SH-SY5Y (cell line): Measurements from ENCODE around the gene MAPT.

Experiments used
- GATA2 ChIP-seq: IDR thresholded peaks from 2 replicates; pipeline ENCODE4 v1.6.1; 2011; ENCODE audit warnings: mild to moderate bottlenecking, low read depth, low read length
- GATA3 ChIP-seq: IDR thresholded peaks from 2 replicates; pipeline ENCODE4 v1.6.1; 2011; ENCODE audit warnings: low read depth, mild to moderate bottlenecking, low read length, moderate library complexity

GRCh38 chr17:45940293-45940692 lies 45.9 kb downstream of the MAPT start:
- TF ChIP-seq GATA2, result no peak
- TF ChIP-seq GATA3, result no peak
